ENCODE results near the gene DHRS12. TPM values are rescaled to one million over a fixed set of nuclear protein-coding genes. Genes with fewer than 3 reads are reported as not detected.

DHRS12 gene
- total RNA-seq, 2 experiments from 2014 or later: 10.0 to 14.8 TPM

DNA sequence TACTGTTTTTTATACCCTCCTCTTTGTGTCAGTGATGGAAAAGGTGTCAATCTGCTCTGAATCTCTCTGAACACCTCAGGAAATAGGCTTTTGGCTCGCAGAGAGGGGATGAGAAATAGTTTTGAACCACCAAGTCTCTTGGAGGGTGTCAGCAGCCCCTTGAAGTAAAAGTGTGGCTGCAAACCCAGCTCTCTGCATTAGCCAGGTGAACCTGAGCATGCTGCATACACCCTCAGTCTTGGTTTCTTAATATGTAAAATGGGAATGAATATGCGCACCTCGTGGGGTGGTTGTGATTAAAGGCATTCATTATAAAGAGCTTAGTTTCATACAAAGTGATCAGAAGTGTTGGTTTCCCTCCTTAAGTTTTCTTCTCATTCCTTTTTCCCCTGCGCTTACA, 1.4 kb upstream of the DHRS12 start:
- no peaks in the 10 kb centered on the region for H3K9me3 Mint-ChIP-seq
- ChIA-PET POLR2A (interaction anchor here (0.8 to 4.2 kb wide), 13 partner anchors 9 to 389 kb away, joined by 3 to 42 read pairs (median 4); partner anchors contain the start of gene INTS6), CTCF (interaction anchor here (1.0 to 1.5 kb wide), 4 partner anchors 9 to 45 kb away, joined by 3 to 4 read pairs (median 3); no protein-coding TSS in a partner anchor)
- no peaks in the 10 kb centered on the region for H3K27me3 ChIP-seq (ENCODE audit: control insufficient read depth in 1 of 2, insufficient read depth in 2 of 2, low read length in 2 of 2)
- peak overlapping the region; percentile 99 for H3K27ac ChIP-seq (ENCODE audit: low read depth in 1 of 2, low read length in 2 of 2)
- peak overlapping the region; percentile 89 for H3K4me3 Mint-ChIP-seq
- peak in 1 of 14 experiments; percentile 28 for DNase-seq
- H3K4me1 Mint-ChIP-seq (ENCODE audit: low read depth): peaks cover 61% of the 10 kb centered on the region
- H3K27ac Mint-ChIP-seq: peak overlapping the region; percentile 99
- peaks cover 8% of the 10 kb centered on the region for H3K36me3 ChIP-seq (ENCODE audit: insufficient read depth, low read length)
- no peaks in the 10 kb centered on the region for H3K27me3 Mint-ChIP-seq
- H3K4me1 ChIP-seq (ENCODE audit: insufficient read depth, low read length): peaks cover 57% of the 10 kb centered on the region
- no peak for TF ChIP-seq CTCF (IDR thresholded peaks at IDR 0.05)
- no peak for ATAC-seq (ENCODE audit: poor library complexity)
- H3K9me3 ChIP-seq (ENCODE audit: control insufficient read depth in 1 of 2, insufficient read depth in 1 of 2, low read length in 2 of 2): no peaks in the 10 kb centered on the region
- intact Hi-C loops (cut with DNase I, micrococcal nuclease): loop anchor here in 1 of 2 experiments (5.0 kb wide), 1 partner anchor 37 kb away; no protein-coding TSS in a partner anchor
- H3K36me3 Mint-ChIP-seq (ENCODE audit: low read depth): peaks cover 38% of the 10 kb centered on the region
- H3K4me3 ChIP-seq (ENCODE audit: low read length): peak overlapping the region; percentile 81

- H3K27ac Mint-ChIP-seq: peak overlapping the region; percentile 99
- H3K27me3 Mint-ChIP-seq: no peaks in the 10 kb centered on the region
- peaks cover 8% of the 10 kb centered on the region for H3K36me3 ChIP-seq (ENCODE audit: insufficient read depth, low read length)
- peaks cover 32% of the 10 kb centered on the region for H3K36me3 Mint-ChIP-seq (ENCODE audit: low read depth)
- peak overlapping the region; percentile 99 for H3K27ac ChIP-seq (ENCODE audit: low read depth in 1 of 2, low read length in 2 of 2)
- intact Hi-C loops (cut with DNase I, micrococcal nuclease): loop anchor here in 1 of 2 experiments (1.0 to 5.0 kb wide), 5 partner anchors 38 to 388 kb away; partner anchors contain the start of genes ALG11, ATP7B and WDFY2
- H3K9me3 ChIP-seq (ENCODE audit: control insufficient read depth in 1 of 2, insufficient read depth in 1 of 2, low read length in 2 of 2): no peaks in the 10 kb centered on the region
- CTCF ChIA-PET: interaction anchor here (1.0 to 1.5 kb wide), 4 partner anchors 10 to 45 kb away, joined by 3 to 4 read pairs (median 3); no protein-coding TSS in a partner anchor
- DNase-seq (peak in 11 of 14 experiments; percentile 26 to 75 (median 49)), ATAC-seq (ENCODE audit: poor library complexity) (peak; percentile 1)
- H3K4me3 Mint-ChIP-seq: peak overlapping the region; percentile 89
- H3K4me3 ChIP-seq (ENCODE audit: low read length): peak overlapping the region; percentile 81
- peaks cover 61% of the 10 kb centered on the region for H3K4me1 Mint-ChIP-seq (ENCODE audit: low read depth)
- POLR2A ChIA-PET: interaction anchor here (0.7 to 4.2 kb wide), 16 partner anchors 10 to 437 kb away, joined by 3 to 42 read pairs (median 6); partner anchors contain the start of gene INTS6
- peaks cover 58% of the 10 kb centered on the region for H3K4me1 ChIP-seq (ENCODE audit: insufficient read depth, low read length)
- H3K9me3 Mint-ChIP-seq: no peaks in the 10 kb centered on the region
- TF ChIP-seq CTCF (IDR thresholded peaks at IDR 0.05): no peak
- H3K27me3 ChIP-seq (ENCODE audit: control insufficient read depth in 1 of 2, insufficient read depth in 2 of 2, low read length in 2 of 2): no peaks in the 10 kb centered on the region
These were observed 571 bp upstream of the DHRS12 start for GRCh38 chr13:51804295-51805172.

DNA sequence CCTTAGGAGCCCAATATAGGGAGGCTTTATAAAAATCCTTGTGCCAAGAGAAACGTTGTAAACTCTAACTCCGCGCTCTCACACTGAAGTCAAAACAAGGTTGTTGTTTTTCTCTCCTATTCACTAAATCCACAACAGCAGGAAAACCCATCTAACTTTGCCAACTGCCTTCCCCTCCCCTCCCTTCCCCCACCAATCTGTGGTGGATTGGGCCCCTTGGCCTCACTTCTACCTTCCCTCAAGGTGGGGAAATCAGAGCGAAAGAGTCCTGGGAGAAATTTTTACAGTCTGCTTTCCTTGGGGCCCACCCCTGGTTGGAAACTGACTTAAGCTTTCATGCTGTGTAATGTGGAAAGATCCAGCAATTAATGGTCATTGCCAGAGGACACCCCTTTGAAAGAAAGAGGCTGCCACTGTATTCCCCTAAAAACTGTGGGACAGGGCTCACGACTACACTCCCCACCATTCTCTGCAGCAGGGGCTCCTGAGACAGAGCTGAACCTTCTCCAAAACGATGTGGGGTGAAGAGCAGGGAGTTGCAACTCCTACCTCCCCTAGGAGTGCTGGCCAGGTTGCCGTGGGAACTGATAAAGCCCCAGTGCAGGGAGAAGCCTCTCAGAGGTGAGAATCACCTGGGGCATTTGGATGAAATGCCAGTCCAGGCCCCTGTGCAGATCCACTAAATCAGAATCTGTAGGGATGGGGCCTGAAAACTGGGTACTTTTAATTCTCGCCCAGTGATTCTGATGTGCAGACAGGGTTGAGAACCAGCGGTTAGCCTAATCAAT, 1.1 kb downstream of the DHRS12 start:
- CTCF ChIA-PET: interaction anchor here (0.7 to 2.6 kb wide), 4 partner anchors 13 to 42 kb away, joined by 3 to 5 read pairs (median 4); no protein-coding TSS in a partner anchor
- Mint-ChIP-seq H3K27ac (peak overlapping the region; percentile 99), H3K9me3 (no peaks in the 10 kb centered on the region), H3K4me1 (ENCODE audit: low read depth) (peaks cover 61% of the 10 kb centered on the region), H3K27me3 (no peaks in the 10 kb centered on the region), H3K36me3 (ENCODE audit: low read depth) (peaks cover 24% of the 10 kb centered on the region), H3K4me3 (peak overlapping the region; percentile 97)
- POLR2A ChIA-PET: interaction anchor here (0.7 to 7.4 kb wide), 18 partner anchors 10 to 1152 kb away, joined by 3 to 135 read pairs (median 4); partner anchors contain the start of genes INTS6 and NEK3
- DNase-seq: peak in 3 of 14 experiments; percentile 26 to 45 (median 38)
- H3K4me1 ChIP-seq (ENCODE audit: insufficient read depth, low read length): peaks cover 58% of the 10 kb centered on the region
- H3K36me3 ChIP-seq (ENCODE audit: insufficient read depth, low read length): peaks cover 5% of the 10 kb centered on the region
- no peak for ATAC-seq (ENCODE audit: poor library complexity)
- intact Hi-C loops (cut with DNase I, micrococcal nuclease): loop anchor here (1.0 to 5.0 kb wide), 9 partner anchors 18 to 652 kb away; partner anchors contain the start of genes ALG11 (in 2 of the 2), ATP7B (in 1 of the 2), CKAP2 (in 1 of the 2) and INTS6 (in 1 of the 2)
- no peaks in the 10 kb centered on the region for H3K9me3 ChIP-seq (ENCODE audit: control insufficient read depth in 1 of 2, insufficient read depth in 1 of 2, low read length in 2 of 2)
- no peaks in the 10 kb centered on the region for H3K27me3 ChIP-seq (ENCODE audit: control insufficient read depth in 1 of 2, insufficient read depth in 2 of 2, low read length in 2 of 2)
- peak overlapping the region; percentile 99 for H3K27ac ChIP-seq (ENCODE audit: low read depth in 1 of 2, low read length in 2 of 2)
- H3K4me3 ChIP-seq (ENCODE audit: low read length): peak overlapping the region; percentile 81
- no peak for TF ChIP-seq CTCF (IDR thresholded peaks at IDR 0.05)
